Loucy (cell line): Measurements from ENCODE around the gene GALNT18.

Experiments used
- EZH2phosphoT487 ChIP-seq: fragments of 200-600 bp; IDR thresholded peaks from 2 replicates; pipeline ENCODE4 v1.6.1; 2018; ENCODE audit warnings: antibody characterized with exemption, mild to moderate bottlenecking, moderate library complexity, borderline replicate concordance
- TF ChIP-seq, protein P1 (sequence below): fragments of 200-600 bp; sonication (generic); conservative IDR thresholded peaks from 2 replicates; pipeline ENCODE4 v1.5.1; 2014; ENCODE audit warnings: mild to moderate bottlenecking, antibody characterized with exemption, low read length

GRCh38 chr11:11335043-11335442 lies 286.8 kb downstream of the GALNT18 start:
- TF ChIP-seq, protein P1, sequence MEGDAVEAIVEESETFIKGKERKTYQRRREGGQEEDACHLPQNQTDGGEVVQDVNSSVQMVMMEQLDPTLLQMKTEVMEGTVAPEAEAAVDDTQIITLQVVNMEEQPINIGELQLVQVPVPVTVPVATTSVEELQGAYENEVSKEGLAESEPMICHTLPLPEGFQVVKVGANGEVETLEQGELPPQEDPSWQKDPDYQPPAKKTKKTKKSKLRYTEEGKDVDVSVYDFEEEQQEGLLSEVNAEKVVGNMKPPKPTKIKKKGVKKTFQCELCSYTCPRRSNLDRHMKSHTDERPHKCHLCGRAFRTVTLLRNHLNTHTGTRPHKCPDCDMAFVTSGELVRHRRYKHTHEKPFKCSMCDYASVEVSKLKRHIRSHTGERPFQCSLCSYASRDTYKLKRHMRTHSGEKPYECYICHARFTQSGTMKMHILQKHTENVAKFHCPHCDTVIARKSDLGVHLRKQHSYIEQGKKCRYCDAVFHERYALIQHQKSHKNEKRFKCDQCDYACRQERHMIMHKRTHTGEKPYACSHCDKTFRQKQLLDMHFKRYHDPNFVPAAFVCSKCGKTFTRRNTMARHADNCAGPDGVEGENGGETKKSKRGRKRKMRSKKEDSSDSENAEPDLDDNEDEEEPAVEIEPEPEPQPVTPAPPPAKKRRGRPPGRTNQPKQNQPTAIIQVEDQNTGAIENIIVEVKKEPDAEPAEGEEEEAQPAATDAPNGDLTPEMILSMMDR = 0 out of 2 replicates have a peak, but pooled peaks have one; percentile 20
- no peak for TF ChIP-seq EZH2phosphoT487
